ENCODE data around the gene SUN1.
"Not testable (repeated sequence)": the region's sequence is repeated elsewhere in the genome, so short reads cannot be mapped to it uniquely, and the experiment has no call there.

The SUN1 gene

GRCh38 chr7:907158-907980 is 75.1 kb downstream of the SUN1 start:
- TF ChIP-seq CTCF (IDR thresholded peaks at IDR 0.05), result no peak
- no peak for TF ChIP-seq ZFX (IDR thresholded peaks at IDR 0.05; ENCODE audit: borderline replicate concordance)
- no peak overlapping the region for H3K27ac ChIP-seq

GRCh38 chr7:908159-908581 is 75.9 kb downstream of the SUN1 start:
- TF ChIP-seq CTCF (IDR thresholded peaks at IDR 0.05), result no peak
- no peak overlapping the region for H3K27ac ChIP-seq

GRCh38 chr7:908591-909357 is 76.5 kb downstream of the SUN1 start:
- not testable (repeated sequence) for H3K27ac ChIP-seq

GRCh38 chr7:909358-910329 is 77.4 kb downstream of the SUN1 start:
- no peak overlapping the region for H3K27ac ChIP-seq
- TF ChIP-seq ZFX (IDR thresholded peaks at IDR 0.05; ENCODE audit: borderline replicate concordance) (no peak), CTCF (IDR thresholded peaks at IDR 0.05) (peak; percentile 24)

More at GRCh38 chr7:908591-909357, 76.5 kb downstream of the SUN1 start:
- peak; percentile 96 for TF ChIP-seq CTCF (IDR thresholded peaks at IDR 0.05)

GRCh38 chr7:910441-910861 is 78.2 kb downstream of the SUN1 start:
- H3K27ac ChIP-seq, result no peak overlapping the region
- TF ChIP-seq CTCF (IDR thresholded peaks at IDR 0.05) (no peak), ZFX (IDR thresholded peaks at IDR 0.05; ENCODE audit: borderline replicate concordance) (no peak)

- no peak overlapping the region for H3K27ac ChIP-seq
- TF ChIP-seq CTCF (IDR thresholded peaks at IDR 0.05) (no peak), ZFX (IDR thresholded peaks at IDR 0.05; ENCODE audit: borderline replicate concordance) (no peak)
Measured at GRCh38 chr7:910931-911431, 78.7 kb downstream of the SUN1 start.
